Measurements from ENCODE around the gene HNRNPUL1. TPM values are rescaled to one million over a fixed set of nuclear protein-coding genes. Genes with fewer than 3 reads are reported as not detected.
A peak's percentile ranks its signal among the peaks of the same experiment; 100 is the strongest.

The HNRNPUL1 gene
- total and polyA plus RNA-seq, 11 donors: 64.2 to 138 (median 114) TPM

DNA sequence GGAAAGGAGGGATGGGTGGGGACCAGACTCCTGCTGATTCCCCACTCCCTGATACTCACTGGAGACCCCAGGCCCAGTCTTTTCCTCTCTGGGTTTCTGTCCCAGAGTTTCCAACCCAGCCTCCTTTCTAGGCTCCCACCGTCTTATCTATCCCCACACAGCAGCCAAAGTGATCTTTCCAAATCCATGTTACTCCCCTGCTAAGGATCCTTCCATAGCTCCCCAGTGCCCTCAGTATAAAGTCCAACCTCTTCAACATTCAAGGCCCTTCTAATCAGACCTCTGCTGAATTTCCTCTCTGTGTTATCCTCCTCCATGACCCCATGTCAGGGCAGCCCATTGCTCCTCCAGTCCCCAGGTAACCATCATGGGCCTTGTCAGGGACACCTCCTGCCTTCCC, 90.9 kb downstream of the HNRNPUL1 start:
- ATAC-seq: no peak
- Histone ChIP-seq H3K36me3 (no peaks in the 10 kb centered on the region), H3K27ac (peak overlapping the region in 9 of 12 donors; percentile 14 to 96 (median 46)), H3K4me1 (peaks cover 0 to 59% (median 16%) of the 10 kb centered on the region in 12 donors), H3K4me3 (no peak overlapping the region), H3K9me3 (no peaks in the 10 kb centered on the region), H3K27me3 (no peaks in the 10 kb centered on the region)
- intact Hi-C loops (cut with DNase I): loop anchor here in 5 of 10 donors (2.0 to 5.0 kb wide), 3 partner anchors 33 to 148 kb away; no protein-coding TSS in a partner anchor
- 81 to 92% (median 85%) methylated on average over 1 of the region's 1 CpG for WGBS, 4 donors
- DNase-seq: no peak
- TF ChIP-seq, protein P1, sequence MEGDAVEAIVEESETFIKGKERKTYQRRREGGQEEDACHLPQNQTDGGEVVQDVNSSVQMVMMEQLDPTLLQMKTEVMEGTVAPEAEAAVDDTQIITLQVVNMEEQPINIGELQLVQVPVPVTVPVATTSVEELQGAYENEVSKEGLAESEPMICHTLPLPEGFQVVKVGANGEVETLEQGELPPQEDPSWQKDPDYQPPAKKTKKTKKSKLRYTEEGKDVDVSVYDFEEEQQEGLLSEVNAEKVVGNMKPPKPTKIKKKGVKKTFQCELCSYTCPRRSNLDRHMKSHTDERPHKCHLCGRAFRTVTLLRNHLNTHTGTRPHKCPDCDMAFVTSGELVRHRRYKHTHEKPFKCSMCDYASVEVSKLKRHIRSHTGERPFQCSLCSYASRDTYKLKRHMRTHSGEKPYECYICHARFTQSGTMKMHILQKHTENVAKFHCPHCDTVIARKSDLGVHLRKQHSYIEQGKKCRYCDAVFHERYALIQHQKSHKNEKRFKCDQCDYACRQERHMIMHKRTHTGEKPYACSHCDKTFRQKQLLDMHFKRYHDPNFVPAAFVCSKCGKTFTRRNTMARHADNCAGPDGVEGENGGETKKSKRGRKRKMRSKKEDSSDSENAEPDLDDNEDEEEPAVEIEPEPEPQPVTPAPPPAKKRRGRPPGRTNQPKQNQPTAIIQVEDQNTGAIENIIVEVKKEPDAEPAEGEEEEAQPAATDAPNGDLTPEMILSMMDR (IDR thresholded peaks at IDR 0.05): no peak
- no peak for TF ChIP-seq POLR2A (IDR thresholded peaks at IDR 0.05)

DNA sequence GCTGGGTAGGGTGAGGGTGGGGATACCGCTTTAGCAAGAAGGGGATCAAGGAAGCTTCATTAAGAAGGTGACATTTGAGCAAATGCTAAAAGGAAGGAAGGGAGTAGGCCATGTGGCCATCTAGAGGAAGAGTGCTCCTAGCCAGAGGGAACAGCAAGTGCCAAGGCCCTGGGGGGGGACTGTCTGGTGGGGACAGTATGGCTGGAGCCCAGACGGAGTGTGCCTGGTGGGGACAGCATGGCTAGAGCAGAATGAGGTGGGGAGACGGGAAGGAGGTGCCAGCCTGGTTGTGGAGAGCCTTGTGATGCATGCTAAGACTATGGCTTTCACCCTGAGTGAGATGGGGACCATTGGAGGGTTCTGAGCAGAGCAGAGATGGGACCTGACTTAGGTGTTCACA, 91.6 kb downstream of the HNRNPUL1 start:
- Histone ChIP-seq H3K4me1 (peaks cover 0 to 52% (median 10%) of the 10 kb centered on the region in 12 donors), H3K36me3 (no peaks in the 10 kb centered on the region), H3K4me3 (no peak overlapping the region), H3K9me3 (no peaks in the 10 kb centered on the region), H3K27ac (peak overlapping the region in 8 of 12 donors; percentile 6 to 96 (median 40)), H3K27me3 (no peaks in the 10 kb centered on the region)
- ATAC-seq (no peak), DNase-seq (no peak)
- no peak for TF ChIP-seq POLR2A (IDR thresholded peaks at IDR 0.05)
- TF ChIP-seq, protein P1 (IDR thresholded peaks at IDR 0.05): no peak
- 66 to 74% (median 70%) methylated on average over 3 of the region's 3 CpGs for WGBS, 4 donors
- intact Hi-C loops (cut with DNase I): loop anchor here in 5 of 10 donors (2.0 to 5.0 kb wide), 3 partner anchors 34 to 149 kb away; no protein-coding TSS in a partner anchor

DNA sequence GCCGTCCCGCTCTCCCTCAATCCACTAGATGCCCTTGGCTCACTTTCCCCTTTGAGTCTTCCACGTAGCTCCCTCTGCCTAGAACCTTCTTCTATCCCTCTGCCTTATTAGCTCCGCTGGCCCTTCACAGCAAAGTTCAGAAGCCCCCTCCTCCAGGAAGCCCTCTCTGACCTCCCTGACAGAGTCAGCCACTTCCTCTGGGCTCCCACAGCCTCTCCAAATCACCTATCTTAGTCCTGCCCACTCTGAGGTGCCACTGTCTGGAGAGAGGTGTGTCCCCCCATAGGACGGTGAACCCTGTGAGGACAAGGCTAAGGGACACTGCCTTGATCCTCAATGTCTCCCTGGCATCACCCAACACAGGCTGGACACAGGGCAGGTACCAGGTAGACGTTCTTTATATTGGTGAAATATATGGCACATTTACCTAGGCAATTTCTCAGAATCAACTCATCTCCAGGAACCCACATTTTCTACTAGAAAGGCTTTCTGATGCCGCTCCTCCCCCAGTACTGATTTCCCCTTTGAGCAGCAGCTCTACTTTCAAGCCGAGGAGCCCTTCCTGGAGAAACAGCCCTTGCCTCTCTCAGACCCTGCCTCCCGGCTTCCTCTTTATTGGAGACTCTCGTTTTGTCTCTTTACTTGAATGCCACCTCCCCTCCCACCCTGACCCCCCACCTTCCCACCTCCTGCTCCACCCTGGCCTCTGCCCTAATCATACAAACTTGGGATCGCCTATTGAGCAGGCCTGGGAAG, 93.0 kb downstream of the HNRNPUL1 start:
- ATAC-seq (no peak), DNase-seq (no peak)
- 79 to 82% (median 81%) methylated on average over 11 of the region's 11 CpGs for WGBS, 4 donors
- H3K4me1 ChIP-seq: peaks cover 0 to 47% (median 8%) of the 10 kb centered on the region in 12 donors
- no peak overlapping the region for H3K4me3 ChIP-seq
- H3K9me3 ChIP-seq: no peaks in the 10 kb centered on the region
- TF ChIP-seq, protein P1 (IDR thresholded peaks at IDR 0.05): no peak
- no peak for TF ChIP-seq POLR2A (IDR thresholded peaks at IDR 0.05)
- no peaks in the 10 kb centered on the region for H3K27me3 ChIP-seq
- intact Hi-C loops (cut with DNase I): loop anchor here in 4 of 10 donors (5.0 kb wide), 1 partner anchor 35 kb away; no protein-coding TSS in a partner anchor
- no peaks in the 10 kb centered on the region for H3K36me3 ChIP-seq
- peak overlapping the region in 1 of 12 donors; percentile 77 for H3K27ac ChIP-seq

Other genes with a start within 250 kb of the HNRNPUL1 start
- gene CYP2A13, start 175.9 kb upstream of the HNRNPUL1 start, total RNA-seq: not detected
- gene CYP2A13, start 175.9 kb upstream of the HNRNPUL1 start, polyA plus RNA-seq: not detected
- not detected for gene CYP2F1, start 149.9 kb upstream of the HNRNPUL1 start, total RNA-seq
- gene CYP2F1, start 149.9 kb upstream of the HNRNPUL1 start, polyA plus RNA-seq: not detected
- gene CYP2S1, start 71.2 kb upstream of the HNRNPUL1 start, total RNA-seq: 1 to 10 TPM in 2 of 9 donors, under 1 TPM in 7; 0.18 to 3.8 (median 0.37) TPM
- under 1 TPM; 0.11 to 0.35 TPM for gene CYP2S1, start 71.2 kb upstream of the HNRNPUL1 start, polyA plus RNA-seq
- 10 to 100 TPM in 7 of 9 donors, 1 to 10 TPM in 2; 9.3 to 62.5 (median 13.2) TPM for gene AXL, start 45.1 kb upstream of the HNRNPUL1 start, total RNA-seq
- gene AXL, start 45.1 kb upstream of the HNRNPUL1 start, polyA plus RNA-seq: 10 to 100 TPM in 1 of 2 donors, 1 to 10 TPM in 1; 5.0 to 21.1 TPM
- 10 to 100 TPM; 10.0 to 22.2 (median 14.2) TPM for gene CCDC97, start 45.8 kb downstream of the HNRNPUL1 start, total RNA-seq
- 10 to 100 TPM; 12.8 to 16.0 TPM for gene CCDC97, start 45.8 kb downstream of the HNRNPUL1 start, polyA plus RNA-seq
- gene TGFB1, start 89.5 kb downstream of the HNRNPUL1 start, total RNA-seq: 10 to 100 TPM in 8 of 9 donors, 1 to 10 TPM in 1; 9.4 to 68.8 (median 13.9) TPM
- 10 to 100 TPM; 13.4 to 24.0 TPM for gene TGFB1, start 89.5 kb downstream of the HNRNPUL1 start, polyA plus RNA-seq
- gene B9D2, start 99.8 kb downstream of the HNRNPUL1 start, total RNA-seq: 1 to 10 TPM; 2.0 to 5.1 (median 3.3) TPM
- 10 to 100 TPM in 1 of 2 donors, 1 to 10 TPM in 1; 1.9 to 14.6 TPM for gene B9D2, start 99.8 kb downstream of the HNRNPUL1 start, polyA plus RNA-seq
- 1 to 10 TPM; 1.0 to 5.4 (median 2.5) TPM for gene TMEM91, start 112.2 kb downstream of the HNRNPUL1 start, total RNA-seq
- 1 to 10 TPM; 2.5 to 6.7 TPM for gene TMEM91, start 112.2 kb downstream of the HNRNPUL1 start, polyA plus RNA-seq
- gene EXOSC5, start 133.0 kb downstream of the HNRNPUL1 start, total RNA-seq: 10 to 100 TPM in 8 of 9 donors, 1 to 10 TPM in 1; 9.6 to 18.6 (median 13.7) TPM
- gene EXOSC5, start 133.0 kb downstream of the HNRNPUL1 start, polyA plus RNA-seq: 10 to 100 TPM; 21.2 to 40.4 TPM
- 100 to 1,000 TPM in 2 of 9 donors, 10 to 100 TPM in 7; 32.0 to 149 (median 39.2) TPM for gene BCKDHA, start 133.4 kb downstream of the HNRNPUL1 start, total RNA-seq
- 10 to 100 TPM; 39.1 to 74.4 TPM for gene BCKDHA, start 133.4 kb downstream of the HNRNPUL1 start, polyA plus RNA-seq
- 10 to 100 TPM in 3 of 9 donors, 1 to 10 TPM in 6; 6.4 to 11.5 (median 9.4) TPM for gene B3GNT8, start 163.0 kb downstream of the HNRNPUL1 start, total RNA-seq
- 10 to 100 TPM in 1 of 2 donors, 1 to 10 TPM in 1; 5.0 to 12.6 TPM for gene B3GNT8, start 163.0 kb downstream of the HNRNPUL1 start, polyA plus RNA-seq
- 100 to 1,000 TPM in 6 of 9 donors, 10 to 100 TPM in 3; 67.9 to 138 (median 102) TPM for gene DMAC2, start 175.5 kb downstream of the HNRNPUL1 start, total RNA-seq
- 100 to 1,000 TPM; 121 to 130 TPM for gene DMAC2, start 175.5 kb downstream of the HNRNPUL1 start, polyA plus RNA-seq
- gene ERICH4, start 178.8 kb downstream of the HNRNPUL1 start, total RNA-seq: under 1 TPM in 1 of 9 donors, not detected in 8; 0.30 TPM
- under 1 TPM in 1 of 2 donors, not detected in 1; 0.10 TPM for gene ERICH4, start 178.8 kb downstream of the HNRNPUL1 start, polyA plus RNA-seq